GM06990 (cell line): ENCODE data around the gene PHOSPHO1.
"Not testable (repeated sequence)": the region's sequence is repeated elsewhere in the genome, so short reads cannot be mapped to it uniquely, and the experiment has no call there.

Source experiments
- DNase-seq: peaks from one replicate; pipeline ENCODE4 v3.0.0-alpha.2; 2011; ENCODE audit not compliant: insufficient read length; ENCODE audit errors: extremely low read depth
- H3K27me3 ChIP-seq: replicated peaks from 2 replicates; pipeline ENCODE4 v1.6.0; 2011; ENCODE audit warnings: low read length; ENCODE audit not compliant: control insufficient read depth, insufficient read depth
- H3K36me3 ChIP-seq: 2 replicates; pipeline ENCODE4 v1.5.1; 2011; ENCODE audit warnings: low read length; ENCODE audit not compliant: control insufficient read depth, insufficient read depth
- H3K4me3 ChIP-seq: replicated peaks from 2 replicates; pipeline ENCODE4 v1.5.1; 2011; ENCODE audit warnings: low read depth, mild to moderate bottlenecking, control low read depth, low read length
- CTCF ChIP-seq: IDR thresholded peaks from 2 replicates; pipeline ENCODE4 v1.5.1; 2011; ENCODE audit warnings: low read length, control low read depth, mild to moderate bottlenecking, inconsistent platforms; ENCODE audit not compliant: insufficient read depth, poor library complexity, severe bottlenecking

PHOSPHO1 gene

DNA sequence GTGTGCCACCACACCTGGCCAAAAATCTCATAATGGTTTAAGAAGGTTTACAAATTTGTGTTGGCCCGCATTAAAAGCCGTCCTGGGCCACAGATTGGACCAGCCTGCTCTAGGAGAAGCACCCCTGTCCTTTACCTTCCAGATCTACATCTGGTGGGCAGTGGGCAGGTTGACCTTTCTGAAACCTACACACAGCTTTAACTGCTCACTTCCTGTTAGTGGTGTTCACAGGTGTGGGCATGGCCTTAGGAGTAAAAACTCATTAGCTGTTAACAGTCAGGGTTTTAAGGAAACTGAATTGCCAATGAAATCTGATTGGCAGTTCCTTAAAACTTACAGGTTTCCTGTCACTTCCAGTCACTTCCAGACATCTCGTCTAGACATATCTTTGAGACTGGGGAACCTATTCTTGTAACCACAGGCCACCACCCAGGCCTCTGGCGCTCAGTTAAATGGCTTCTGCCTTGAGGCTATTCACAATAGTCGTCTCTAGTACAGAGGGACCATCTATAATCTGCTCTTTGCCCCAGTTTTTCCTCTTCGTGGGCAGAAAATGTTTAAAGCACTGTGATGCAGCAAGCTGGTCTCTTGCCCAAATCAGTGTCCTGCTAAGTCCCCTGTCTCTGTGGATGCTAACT is 49.5 kb downstream of the PHOSPHO1 start:
- Histone ChIP-seq H3K36me3 (no peaks in the 10 kb centered on the region), H3K4me3 (no peak overlapping the region), H3K27me3 (no peaks in the 10 kb centered on the region)
- DNase-seq = no peak
- no peak for TF ChIP-seq CTCF

- DNase-seq = no peak
- TF ChIP-seq CTCF = peak; percentile 85
- Histone ChIP-seq H3K27me3 (no peaks in the 10 kb centered on the region), H3K36me3 (no peaks in the 10 kb centered on the region), H3K4me3 (no peak overlapping the region)
Measured at GRCh38 chr17:49180303-49180702, 50.3 kb downstream of the PHOSPHO1 start.

GRCh38 chr17:49175978-49176377 is 54.6 kb downstream of the PHOSPHO1 start:
- DNase-seq, H3K36me3 ChIP-seq, H3K4me3 ChIP-seq, H3K27me3 ChIP-seq: not testable (repeated sequence)
